Activated T-cell treated with anti-CD3 and anti-CD28 coated beads, Interleukin-2, amount 50 U/mL, for 1 hour (primary cell): Measurements from ENCODE around the gene MRPS35.

Source experiments
- DNase-seq: peaks from one replicate; pipeline ENCODE4 v3.0.0-alpha.2; 2020

The MRPS35 gene

DNA sequence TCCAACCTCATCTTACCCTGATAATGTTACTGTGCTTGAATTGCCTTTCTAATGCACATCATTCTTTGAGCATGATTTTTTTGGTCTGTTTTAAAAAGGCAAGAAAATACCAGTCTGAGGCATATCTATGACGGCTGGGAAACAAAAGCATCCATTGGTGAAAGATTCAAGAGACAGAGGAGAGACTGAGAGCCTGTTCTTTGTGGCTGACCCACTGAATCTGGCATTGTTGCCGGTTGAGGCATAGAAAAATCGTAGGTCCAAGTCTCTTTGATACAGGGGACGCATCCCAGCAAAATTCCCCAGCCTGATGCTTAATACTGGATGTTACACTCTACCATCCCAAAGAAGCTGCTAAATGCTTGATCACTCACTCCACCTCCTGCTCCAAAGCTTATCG, 66.5 kb downstream of the MRPS35 start:
- DNase-seq = no peak

DNA sequence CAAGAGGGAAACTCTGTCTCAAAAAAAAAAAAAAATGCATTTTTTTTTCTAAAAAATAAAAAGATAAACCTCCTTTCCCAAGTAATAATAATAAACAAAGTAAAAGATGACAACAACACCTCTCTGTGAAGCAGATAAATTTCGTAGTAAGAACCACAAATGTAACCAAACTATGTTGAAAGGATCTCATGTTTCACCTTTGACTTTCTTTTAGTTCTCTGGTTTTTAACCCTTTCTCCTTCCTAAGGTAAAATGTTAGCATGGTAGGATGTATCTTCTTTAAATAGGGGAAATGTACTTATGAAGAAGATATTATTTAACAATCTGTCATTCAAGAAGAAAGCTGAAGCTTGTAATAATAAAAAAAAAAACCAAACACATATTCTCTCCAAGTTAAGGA, 67.6 kb downstream of the MRPS35 start:
- DNase-seq = no peak

DNA sequence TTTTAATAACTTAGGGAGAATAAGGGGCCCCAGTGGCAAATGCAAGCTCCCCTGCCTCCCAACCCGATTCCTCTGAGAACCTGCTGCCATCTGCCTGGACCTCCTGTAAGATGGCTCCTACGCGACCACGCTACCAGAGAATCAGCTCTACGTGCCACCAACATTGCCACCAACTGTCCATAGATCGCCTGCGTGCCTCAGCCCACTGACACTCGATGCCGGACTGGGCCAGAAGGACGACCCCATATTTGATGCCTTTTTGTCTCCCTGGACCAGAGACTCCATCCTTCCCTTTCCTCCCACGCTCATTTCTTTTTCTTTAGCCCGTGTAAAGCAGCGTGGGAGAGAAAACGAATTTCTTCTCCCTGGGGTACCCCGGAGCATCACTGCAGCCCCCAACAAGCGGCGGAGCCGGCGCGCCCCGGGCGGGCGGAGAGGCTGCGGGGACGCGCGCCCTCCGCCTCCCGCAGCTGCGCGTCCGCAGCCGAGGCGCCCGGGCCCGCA, 68.8 kb downstream of the MRPS35 start:
- DNase-seq = no peak

DNA sequence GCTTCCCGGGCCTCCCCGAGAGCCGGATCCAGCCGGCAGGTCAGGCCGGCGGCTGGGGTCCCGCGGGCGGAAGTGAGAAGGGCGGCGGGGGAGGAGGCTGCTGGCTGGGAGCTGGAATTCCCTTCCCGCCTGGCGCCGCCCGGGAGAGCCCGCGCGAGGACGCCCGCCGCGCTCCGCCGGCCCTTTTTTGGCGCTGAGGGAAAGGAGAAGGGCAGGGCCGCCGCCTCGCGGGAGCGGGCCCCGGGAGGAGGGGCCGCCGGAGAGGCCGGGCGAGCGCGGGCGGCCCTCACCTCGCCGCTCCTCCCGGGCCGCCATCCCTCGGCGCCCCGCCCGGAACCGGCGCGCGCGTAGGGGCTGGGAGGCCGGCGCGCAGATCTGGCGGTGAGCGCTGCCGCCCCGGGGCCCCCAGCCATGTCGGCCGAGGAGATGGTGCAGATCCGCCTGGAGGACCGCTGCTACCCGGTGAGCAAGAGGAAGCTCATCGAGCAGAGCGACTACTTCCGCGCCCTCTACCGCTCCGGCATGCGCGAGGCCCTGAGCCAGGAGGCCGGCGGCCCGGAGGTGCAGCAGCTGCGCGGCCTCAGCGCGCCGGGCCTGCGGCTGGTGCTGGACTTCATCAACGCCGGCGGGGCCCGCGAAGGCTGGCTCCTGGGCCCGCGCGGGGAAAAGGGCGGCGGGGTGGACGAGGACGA, 69.4 kb downstream of the MRPS35 start, which contains the start of the genes KLHL42 and MANSC4:
Gene KLHL42, plus strand, starts transcription at position 314 of the 692 bp plus-strand sequence. Its CDS starts 98 bp downstream, at position 412.
Gene MANSC4, minus strand, starts transcription at position 317 of the 692 bp plus-strand sequence. CDS start 8,960 bp downstream, outside the sequence.
- peak; percentile 74 for DNase-seq

DNA sequence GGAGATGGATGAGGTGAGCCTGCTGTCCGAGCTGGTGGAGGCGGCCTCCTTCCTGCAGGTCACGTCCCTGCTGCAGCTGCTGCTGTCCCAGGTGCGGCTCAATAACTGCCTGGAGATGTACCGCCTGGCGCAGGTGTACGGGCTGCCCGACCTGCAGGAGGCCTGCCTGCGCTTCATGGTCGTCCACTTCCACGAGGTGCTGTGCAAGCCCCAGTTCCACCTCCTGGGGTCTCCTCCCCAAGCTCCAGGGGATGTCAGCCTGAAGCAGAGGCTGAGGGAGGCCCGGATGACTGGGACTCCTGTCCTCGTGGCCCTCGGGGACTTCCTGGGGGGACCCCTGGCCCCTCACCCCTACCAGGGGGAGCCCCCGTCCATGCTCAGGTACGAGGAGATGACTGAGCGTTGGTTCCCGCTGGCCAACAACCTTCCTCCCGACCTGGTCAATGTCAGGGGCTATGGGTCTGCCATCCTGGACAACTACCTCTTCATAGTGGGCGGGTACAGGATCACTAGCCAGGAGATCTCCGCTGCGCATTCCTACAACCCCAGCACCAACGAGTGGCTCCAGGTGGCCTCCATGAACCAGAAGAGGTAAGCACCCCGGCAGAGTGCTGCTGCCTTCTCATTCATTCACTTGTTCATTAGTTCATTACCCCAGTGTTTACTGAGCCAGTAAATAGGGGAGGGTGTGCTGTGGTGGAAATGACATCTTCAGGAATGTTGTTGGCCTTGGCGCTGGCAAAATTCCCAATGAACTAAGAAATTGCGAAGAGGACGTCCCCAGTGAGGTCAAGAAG, 70.2 kb downstream of the MRPS35 start:
- DNase-seq = no peak

DNA sequence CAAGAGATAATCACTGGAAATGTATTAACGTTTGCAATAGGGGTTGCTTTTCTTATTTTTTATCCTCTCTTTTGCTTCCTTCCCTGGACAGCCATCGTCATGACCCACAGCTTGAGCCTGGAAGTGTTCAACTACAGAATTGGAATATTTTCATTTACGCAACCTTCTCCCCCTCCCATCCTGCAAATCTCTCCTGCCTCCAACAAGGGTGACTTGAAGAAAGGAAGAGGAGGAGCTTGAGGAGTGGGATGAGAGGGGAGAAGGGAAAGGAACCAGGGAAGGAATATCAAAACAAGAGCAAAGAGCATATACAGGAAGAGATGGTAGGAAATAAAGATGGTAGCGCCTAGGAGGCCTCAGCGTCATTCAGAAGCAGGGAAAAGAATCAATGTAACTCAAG, 71.0 kb downstream of the MRPS35 start:
- no peak for DNase-seq

DNA sequence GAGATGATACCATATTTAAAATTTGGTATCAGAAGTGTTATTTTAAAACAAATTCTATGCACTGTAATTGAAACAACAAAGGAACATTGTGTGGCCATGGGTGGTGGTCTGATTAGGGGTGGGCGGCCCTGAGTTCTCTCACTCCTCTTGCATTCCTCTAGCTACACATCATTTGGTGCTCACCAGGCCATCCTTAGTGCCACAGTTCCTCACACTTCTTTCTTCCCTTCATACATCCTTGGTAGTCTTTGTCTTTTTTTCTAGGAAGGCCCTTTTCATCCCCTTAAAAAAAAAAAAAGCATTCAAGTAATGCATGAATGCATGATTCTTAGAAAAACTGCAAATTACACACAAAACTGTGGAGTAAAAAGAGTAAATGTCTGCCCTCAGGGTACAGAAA, 71.8 kb downstream of the MRPS35 start:
- DNase-seq = no peak

DNA sequence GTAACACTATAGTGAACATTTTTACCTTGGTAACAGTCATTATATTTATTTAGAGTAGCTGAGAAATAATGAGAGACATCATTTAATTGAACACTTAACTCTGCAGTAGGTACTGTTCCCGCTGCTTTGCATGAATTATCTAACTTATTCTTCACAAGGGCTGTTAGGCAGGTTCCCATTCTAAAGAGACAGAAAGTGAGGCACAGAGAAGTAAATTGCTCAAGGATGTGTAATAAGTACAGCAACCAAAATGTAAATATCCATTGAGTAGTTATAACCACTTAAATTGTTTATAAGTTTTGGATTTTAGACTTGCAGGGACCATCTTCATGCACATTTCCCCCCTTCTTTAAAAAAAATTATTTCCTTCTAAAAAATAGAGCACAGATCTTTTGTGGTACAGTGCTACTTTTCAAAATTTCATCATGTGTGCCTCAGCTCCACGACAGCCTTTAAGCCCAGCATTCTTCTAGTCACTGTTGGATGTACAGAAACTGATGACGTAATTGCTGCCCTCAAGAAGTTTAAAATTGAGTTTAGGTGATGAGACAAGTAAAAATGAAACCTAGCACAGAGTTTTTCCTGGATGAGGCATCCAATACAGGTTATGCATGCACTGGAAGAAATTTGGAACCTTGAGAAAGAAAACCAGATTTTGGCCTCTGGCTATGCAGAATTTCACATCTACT, 75.4 kb downstream of the MRPS35 start:
- no peak for DNase-seq

DNA sequence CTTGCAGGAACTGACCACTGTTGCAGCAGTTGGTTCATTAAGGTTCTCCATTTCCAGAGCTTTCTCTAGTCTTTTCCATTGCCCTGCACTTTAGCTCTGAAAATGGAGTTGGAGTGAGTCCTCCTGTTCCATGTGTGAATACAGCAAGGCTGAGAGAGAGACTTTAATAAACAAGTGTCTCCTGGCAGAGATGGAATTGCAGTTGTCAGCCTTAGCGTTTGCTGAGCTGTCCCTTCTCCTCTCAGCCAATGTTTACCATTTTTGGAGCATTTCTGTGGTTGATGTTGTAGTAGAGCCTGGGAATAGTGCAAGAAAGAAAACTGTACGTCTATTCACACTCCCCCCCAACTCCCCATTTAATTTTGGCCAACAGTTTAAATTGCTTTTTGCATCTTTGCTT, 76.9 kb downstream of the MRPS35 start:
- DNase-seq = no peak

DNA sequence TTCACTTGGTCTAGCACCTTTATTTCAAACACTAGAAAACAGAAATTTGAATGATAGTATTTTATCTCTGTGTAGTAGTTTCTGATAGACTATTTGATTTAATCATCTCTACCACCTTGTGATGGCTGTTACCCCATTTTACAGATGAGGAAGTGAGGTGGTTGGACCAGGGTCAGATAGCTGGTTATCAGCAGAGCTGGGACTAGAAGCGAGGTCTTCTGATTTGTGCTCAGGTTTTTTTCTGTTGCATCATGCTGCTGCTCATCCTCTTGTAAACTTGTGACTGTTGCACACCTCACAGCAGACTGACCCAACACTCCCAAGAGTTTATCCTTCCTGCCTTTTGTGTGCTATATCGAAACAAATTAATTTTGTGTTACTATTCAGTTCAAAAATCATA, 79.5 kb downstream of the MRPS35 start:
- DNase-seq = no peak

DNA sequence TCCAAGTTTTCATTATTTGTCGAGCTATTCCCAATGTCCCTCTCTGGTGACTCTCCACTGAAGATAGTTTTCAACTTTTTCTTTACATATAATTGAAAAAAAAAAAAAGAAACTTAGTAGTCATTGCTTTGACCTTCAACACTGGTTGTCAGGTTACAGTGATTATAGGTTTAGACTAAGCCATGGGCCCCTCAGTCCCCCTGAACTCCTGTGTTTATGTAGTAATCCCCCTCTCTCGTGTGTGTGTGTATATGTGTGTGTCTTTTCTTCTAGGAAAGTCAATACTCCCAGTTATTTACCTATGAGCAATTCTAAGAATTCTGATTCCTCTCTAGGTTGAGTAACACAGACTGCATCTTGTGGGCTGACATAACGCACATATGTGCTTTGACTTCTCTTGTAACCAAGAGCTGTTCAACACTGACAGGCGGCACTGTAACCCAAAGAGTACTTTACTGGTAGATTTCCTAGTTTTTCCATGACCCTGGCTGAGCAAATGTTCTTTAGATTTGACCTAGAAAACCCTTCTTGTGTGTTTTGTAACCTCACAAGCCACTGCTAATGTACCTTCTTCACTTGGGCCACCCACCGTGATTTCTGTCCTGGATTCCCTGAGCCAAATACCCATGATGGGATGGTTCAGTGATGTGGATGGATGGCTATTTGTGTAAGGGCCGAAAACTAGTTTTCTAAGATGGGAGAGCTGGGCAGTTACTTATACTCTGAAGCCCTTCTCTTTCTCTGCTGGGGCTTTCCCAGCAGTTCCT, 84.4 kb downstream of the MRPS35 start:
- no peak for DNase-seq

DNA sequence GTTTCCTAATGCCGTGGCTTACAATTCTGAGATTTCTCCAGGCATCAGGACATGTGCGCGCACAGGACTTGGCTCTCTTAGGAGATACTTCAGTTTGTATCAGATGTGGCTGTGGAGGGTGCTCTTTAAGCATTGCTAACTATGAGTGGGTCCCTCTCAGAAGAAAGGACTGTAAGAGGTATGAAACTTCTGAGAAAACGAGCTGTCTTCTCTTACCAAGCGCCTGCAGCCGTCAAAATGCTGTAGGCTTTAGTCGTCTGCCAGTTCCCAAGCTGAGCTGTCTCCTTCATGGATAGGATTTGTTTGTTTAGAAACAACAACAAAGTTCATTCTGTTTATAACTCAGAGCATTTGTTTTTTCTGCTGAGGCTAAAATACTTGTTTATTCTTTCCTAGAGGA, 85.5 kb downstream of the MRPS35 start:
- DNase-seq = no peak

DNA sequence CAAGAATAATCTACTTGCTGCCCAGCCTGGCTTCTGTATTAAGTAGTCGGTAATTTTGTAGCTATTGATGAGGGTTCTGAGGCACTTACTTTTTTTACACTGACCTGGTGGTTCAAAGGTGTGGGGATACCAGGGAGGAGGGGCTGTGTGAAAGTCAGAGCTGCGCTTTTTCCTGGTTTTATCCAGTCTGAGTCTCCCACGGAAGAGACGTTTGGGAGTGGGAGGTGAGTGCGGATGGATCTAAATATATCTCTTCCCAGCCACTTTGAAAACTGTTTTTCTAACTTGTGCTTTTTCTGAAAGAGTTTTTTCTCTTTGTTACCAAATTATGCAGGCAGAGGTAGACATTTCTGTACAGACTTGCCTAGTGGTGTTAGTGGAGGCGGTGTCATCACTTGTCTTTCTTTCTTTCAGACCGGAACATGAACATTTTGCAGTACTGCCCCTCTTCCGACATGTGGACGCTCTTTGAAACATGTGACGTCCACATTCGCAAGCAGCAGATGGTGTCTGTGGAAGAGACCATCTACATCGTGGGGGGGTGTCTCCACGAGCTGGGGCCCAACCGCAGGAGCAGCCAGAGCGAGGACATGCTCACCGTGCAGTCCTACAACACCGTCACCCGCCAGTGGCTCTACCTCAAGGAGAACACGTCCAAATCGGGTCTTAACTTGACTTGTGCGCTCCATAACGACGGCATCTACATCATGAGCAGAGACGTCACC, 86.8 kb downstream of the MRPS35 start:
- no peak for DNase-seq

DNA sequence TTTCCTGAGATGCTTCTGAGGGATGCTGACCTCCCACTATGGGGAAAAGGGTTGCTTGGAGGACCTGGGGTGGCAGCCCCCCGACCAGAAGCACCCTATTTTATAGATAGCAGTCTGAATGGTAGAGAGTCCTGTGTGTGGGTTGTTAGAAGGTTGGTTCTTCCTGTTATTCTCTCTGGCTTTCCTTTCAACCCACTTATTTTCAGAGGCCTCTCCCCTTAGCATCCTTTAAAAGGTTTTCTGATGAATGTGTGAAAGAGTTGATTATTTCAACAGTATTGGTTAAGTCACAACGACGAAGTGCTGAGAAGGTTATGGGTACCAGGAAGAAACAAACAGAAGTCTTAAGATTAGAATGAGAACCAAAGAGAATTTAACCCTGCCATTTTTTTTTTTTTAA, 90.2 kb downstream of the MRPS35 start:
- no peak for DNase-seq

DNA sequence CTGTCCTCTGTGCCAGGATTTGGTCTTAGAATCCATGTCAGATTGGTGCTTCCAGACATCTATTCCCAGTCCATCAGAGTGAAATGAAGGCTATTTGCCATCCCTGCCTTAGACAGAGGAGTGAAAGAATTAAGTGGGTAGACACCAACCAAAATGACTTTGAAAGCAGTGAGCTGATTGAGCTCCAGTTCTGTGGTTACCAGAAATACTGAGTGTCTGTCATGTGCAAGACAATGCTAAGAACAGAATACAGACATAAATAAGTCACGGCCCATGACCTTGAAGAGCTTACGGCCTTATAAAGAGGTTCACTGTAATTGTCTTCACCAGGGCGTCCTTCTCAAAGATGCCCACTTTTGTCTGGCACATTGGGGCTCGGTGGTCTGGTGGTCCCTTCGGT, 91.0 kb downstream of the MRPS35 start:
- no peak for DNase-seq

DNA sequence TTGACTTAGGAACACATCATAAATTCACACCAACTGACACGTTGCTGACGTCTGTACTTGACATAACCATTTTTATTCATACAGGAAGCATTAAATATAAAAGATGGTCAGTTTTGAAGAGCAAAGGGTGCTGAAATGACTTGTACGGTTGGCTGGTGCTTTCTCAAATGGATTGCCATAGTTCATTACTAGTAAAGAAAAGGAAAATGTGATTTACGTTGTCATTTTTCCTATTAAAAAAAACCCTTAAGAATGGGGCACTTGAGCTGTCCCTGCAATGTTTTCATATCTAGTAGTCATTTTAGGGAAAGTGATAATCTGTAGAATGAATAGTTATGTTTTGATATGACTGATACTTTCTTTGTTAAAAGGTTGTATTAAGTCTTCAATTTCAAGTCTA, 91.9 kb downstream of the MRPS35 start:
- no peak for DNase-seq

DNA sequence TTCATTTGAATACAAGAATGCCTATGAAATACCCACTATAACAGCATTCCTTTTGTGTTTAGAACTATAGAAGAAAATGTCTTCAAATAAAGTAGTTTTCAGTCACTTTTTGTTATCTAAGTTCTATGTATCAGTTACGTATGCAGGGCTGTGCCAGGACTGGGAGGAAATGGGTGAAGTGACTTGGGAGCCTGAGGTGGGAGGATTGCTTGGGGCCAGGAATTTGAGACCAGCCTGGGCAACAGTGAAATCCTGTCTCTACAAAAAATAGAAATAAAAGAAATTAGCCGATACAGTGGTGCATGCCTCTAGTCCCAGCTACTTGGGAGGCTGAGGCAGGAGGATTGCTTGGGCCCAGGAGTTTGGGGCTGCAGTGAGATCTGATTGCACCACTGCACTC, 92.3 kb downstream of the MRPS35 start:
- no peak for DNase-seq

DNA sequence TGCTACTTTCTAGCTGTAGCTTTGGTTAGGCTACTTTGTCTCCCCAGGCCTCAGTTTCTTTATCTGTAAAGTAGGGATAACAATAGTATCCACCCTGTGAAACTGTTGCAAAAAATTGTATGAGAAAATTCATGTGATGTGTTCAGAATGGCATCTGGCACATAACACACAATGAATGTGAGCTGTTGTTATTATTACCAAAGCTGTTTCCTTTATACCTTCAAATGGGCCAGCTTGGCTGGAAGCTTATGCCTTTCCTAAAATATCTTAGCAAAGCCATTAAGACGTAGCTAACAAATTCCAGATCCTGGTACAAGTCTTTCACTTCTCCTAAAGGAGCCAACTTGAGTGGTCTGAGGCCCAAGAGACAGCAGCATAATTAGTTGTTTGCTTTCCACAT, 94.6 kb downstream of the MRPS35 start:
- no peak for DNase-seq
